HG03064 (cell line): Measurements from ENCODE around the gene CABCOCO1.

Experiments
- ATAC-seq: cut with Tn5 transposase; IDR thresholded peaks from one replicate; pipeline ENCODE4 v1.9.1; 2021; ENCODE audit warnings: low read depth; ENCODE audit not compliant: unreplicated experiment

CABCOCO1 gene

GRCh38 chr10:61662794-61663259, at the start of gene CABCOCO1:
Gene CABCOCO1, plus strand, starts transcription at chr10:61662929. Its CDS starts 44 bp downstream, at chr10:61662973.
- ATAC-seq: no peak

DNA sequence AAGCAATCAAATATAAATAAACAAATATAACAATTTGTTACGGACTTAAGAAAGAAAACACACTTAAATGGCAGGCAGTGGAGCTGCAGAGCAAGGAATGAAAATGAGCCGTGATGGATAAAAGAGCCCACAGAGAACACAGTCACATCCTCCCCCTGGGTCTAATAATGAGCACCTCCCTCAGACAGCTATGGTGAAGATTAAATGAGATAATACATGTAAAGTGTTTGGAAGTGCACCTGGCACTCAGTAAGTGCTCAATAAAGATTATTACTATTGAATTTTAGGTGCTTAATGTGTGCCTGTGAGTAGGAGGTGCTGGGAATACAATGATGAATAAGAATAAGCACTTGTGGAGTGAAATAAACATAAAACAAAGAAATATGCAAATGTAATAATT, 49.1 kb upstream of the CABCOCO1 start:
- no peak for ATAC-seq

- ATAC-seq: no peak
Observed at GRCh38 chr10:61616611-61617010, 46.1 kb upstream of the CABCOCO1 start.

DNA sequence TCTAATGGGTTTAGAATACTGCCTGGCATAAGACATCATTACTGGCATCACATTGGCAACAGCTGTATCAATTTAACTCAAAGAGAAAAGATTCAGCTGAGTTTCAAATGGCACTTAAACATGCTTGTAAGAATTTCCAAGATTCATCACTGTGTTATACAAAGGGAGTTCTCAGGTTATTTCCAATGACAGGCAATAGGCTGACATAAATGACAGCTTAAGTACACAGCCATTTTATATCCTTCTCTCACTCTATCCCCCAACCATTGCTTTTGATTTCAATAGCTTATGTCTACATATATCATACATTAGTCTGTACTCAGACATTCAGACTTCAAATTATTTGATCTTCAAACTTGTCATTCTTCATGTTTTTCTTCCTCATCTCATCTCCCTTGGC, 45.5 kb upstream of the CABCOCO1 start:
- ATAC-seq: no peak

DNA sequence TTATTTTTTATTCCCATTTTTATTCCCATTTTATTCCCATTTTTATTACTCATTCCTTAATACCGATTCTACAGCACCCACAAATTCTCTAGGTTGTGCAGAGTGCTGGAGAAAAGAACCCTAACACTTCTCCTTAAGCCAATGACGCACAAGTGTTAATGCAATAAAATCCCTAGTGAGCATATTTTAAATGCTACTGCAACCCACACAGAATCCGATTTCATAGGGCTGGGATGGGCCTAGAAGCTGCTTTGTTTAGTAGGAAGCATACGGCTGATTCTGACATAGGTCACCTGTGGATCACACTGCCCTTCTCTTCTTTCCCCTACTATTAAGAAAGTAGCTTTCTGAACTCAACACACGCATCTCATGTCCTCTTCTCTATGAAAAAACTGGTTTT, 45.1 kb upstream of the CABCOCO1 start:
- no peak for ATAC-seq

- ATAC-seq: no peak
Observed at GRCh38 chr10:61618388-61618961, 44.3 kb upstream of the CABCOCO1 start.

DNA sequence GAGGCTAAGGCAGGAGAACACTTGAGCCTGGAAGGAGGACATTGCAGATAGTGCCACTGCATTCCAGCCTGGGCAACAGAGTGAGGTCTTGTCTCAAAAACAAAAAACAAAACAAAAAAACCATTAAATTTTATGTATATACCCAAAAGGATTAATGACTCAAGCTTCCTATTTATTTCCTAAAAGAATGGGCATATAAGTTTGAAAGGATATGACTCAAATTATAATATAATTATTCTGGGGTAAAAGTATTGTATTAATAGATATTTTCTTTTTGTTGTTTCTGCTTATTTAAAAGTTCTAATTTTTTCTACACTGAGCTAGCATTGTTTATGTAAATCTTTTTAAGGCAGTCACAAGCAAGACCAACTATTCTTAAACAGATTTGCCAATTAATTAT, 42.2 kb upstream of the CABCOCO1 start:
- ATAC-seq: no peak

- no peak for ATAC-seq
Observed at GRCh38 chr10:61621605-61622051, 41.1 kb upstream of the CABCOCO1 start.

DNA sequence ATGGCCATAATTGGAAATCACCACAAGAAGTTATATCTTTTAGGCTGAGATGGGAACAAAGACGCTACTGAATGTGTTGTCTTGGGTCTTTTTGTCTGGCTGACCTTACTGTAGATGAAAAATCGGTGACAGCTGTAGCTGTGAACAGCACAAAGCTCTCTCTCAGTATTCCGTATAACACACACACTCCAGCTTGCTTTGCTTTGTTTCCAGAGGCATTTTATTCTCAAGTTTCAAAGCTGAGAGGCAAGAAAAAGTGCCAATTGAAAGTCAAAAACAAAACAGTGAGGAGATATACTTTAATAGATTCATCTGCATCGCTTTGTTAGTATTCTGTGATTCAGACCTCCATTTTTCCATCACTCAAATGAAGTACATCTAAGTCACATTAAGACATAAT, 39.6 kb upstream of the CABCOCO1 start:
- no peak for ATAC-seq

- ATAC-seq: no peak
Observed at GRCh38 chr10:61626209-61626608, 36.5 kb upstream of the CABCOCO1 start.

DNA sequence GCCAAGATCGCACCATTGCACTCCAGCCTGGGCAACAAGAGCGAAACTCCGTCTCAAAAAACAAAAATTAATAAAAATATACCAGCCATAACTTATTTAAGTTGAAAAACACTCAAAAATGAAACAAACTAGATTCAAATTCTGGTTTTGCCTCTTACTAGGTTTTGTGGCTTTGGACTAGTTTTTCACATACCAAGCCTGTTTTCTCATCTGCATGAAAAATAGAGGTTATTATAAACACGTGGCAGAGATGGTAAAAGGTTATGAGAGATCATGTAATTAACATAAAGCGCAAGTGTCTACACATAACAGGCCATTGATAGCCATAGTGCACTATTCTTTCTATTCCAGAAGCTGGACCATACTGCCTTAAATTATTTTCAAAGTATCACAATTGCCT, 35.5 kb upstream of the CABCOCO1 start:
- no peak for ATAC-seq

GRCh38 chr10:61628151-61628874, 34.4 kb upstream of the CABCOCO1 start:
- no peak for ATAC-seq

DNA sequence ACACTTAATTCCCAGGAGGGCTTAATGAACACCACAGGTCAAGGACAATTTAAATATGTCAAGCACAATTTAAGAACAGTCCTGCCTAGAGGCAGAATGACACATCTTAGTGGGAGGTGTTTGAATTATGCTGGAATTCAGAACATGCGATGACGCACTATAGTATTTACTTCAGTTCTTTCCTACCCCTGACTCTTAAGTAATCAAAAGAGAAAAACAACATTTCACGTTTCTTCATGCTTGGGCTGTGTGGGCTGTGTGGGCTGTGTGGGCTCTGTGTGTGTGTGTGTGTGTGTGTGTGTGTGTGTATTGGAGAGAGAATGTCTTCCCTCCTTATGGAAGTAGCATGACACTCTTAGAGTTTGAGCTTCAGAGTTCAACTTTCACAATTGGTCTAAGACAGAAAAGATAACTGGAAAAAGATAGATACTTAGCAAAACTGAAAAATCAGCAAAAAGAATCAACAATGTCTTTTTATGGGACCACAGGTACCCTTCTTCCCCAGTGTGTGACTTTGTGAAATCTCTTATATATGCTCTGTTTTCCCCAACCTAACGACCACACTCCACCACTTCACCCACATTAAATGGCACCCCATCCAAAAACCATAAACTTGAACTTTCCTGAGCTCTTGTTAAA, 33.7 kb upstream of the CABCOCO1 start:
- ATAC-seq: no peak

DNA sequence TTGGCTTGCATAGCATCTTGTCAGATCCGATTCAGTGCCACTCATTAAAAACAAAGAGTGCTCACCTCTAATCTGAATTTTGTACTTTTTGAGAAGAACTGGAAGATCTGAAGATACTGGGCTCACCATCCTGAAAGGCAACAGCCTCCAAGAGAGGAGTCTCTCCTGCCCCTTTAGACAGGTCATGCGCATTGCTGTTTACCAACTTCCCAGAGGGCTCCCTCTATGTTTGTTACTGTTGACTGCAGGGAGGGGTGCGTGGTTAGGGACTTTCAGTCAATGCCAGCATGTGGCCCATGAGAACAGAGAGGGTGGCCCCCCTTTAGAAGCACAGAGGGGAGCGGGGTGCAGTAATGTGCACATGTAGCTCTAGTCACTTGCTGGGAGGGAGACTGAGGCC, 33.2 kb upstream of the CABCOCO1 start:
- no peak for ATAC-seq

DNA sequence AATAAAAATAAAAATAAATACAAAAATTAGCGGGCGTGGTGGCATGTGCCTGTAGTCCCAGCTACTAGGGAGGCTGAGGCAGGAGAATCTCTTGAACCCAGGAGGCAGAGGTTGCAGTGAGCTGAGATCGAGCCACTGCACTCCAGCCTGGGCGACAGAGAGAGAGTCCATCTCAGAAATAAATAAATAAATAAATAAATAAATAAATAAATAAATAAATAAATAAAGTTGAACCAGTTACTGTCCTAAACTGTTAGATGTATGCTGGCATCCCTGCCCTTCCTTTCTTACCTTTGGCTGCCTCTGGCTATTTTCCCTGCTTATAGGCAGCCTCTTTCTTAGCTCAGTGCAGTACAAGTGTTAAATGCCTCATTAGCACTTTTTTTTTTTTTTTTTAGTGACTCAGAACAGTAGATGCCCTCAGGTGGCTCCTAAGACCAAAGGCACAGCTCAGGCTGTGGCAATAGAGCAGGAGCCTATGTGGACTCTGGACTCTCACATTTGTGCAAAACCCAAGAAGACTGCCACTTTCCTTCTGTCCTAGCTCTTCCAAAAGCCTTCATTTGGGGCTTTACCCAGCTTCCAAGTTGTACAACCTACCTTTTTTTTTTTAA, 30.6 kb upstream of the CABCOCO1 start:
- ATAC-seq: no peak

DNA sequence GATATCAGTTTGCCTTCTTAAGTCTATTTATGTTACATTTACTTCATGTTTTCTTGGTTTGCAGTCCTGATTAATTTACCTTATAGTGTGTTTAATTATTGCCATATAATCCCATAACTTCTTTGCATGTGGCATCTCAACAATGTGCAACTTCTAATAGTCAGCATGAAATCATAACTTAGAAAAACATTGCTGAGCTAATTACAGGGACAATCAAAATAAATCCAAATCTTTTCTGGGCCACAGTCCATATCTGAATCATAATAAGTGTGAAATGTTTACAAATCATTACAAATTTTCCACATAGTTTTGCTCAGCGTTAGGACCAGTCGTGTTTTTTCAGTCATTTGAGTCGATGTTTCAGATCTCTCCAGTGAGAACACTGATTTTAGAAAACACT, 29.1 kb upstream of the CABCOCO1 start:
- no peak for ATAC-seq

GRCh38 chr10:61634746-61635145, 28.0 kb upstream of the CABCOCO1 start:
- no peak for ATAC-seq

- no peak for ATAC-seq
Observed at GRCh38 chr10:61635471-61635870, 27.3 kb upstream of the CABCOCO1 start.

DNA sequence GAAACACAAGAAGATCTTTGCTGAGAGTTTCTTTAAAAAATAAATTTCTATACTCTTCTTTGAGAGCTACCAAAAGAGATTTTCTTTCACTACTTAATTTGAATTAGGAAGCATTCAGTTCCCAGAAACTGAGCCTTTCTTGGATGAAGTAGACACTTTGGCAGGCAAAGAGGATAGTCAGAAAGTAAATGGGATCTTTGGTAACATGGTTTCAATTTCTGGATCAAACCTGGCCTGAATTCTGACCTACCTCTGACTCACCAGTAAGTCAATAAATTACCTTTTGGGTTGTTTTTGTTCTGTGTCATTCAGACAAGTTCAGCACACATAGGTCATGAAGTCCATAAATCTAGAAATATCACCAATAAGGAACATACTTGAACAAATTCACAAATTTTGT, 26.8 kb upstream of the CABCOCO1 start:
- ATAC-seq: no peak

- ATAC-seq: no peak
Observed at GRCh38 chr10:61639952-61640351, 22.8 kb upstream of the CABCOCO1 start.

- no peak for ATAC-seq
Observed at GRCh38 chr10:61640856-61641255, 21.9 kb upstream of the CABCOCO1 start.
